Stimulated activated naive B cell treated with anti-CD40 and anti-IgM and Interleukin-4, amounts not matched to agents 10 μg/mL and 1 μg/mL and 100 μg/mL, for 72 hours (primary cell): ENCODE results near the gene PTPN9.
"Not testable (repeated sequence)": the region's sequence is repeated elsewhere in the genome, so short reads cannot be mapped to it uniquely, and the experiment has no call there.

ENCODE experiments used
- ATAC-seq, 2 donors: fragments of 150-1000 bp; cut with Tn5 transposase; replicated peaks; 2 replicates each; pipeline ENCODE4 v1.10.0; 2021; ENCODE audit warnings: moderate library complexity in 1 of 2
- DNase-seq: peaks from one replicate; pipeline ENCODE4 v3.0.0; 2021
- H3K27ac Mint-ChIP-seq: one replicate; pipeline ENCODE4 v1.8.0; 2022; ENCODE audit warnings: mild to moderate bottlenecking, mixed read lengths
- H3K27me3 Mint-ChIP-seq, 2 donors: one replicate each; pipeline ENCODE4 v1.8.0; 2022; ENCODE audit warnings: mixed read lengths in 2 of 2
- H3K36me3 Mint-ChIP-seq, 2 donors: one replicate each; pipeline ENCODE4 v1.8.0; 2022; ENCODE audit warnings: mixed read lengths in 2 of 2, mild to moderate bottlenecking in 1 of 2
- H3K4me1 Mint-ChIP-seq, 2 donors: one replicate each; pipeline ENCODE4 v1.8.0; 2022; ENCODE audit warnings: mixed read lengths in 2 of 2, mild to moderate bottlenecking in 1 of 2
- H3K4me3 Mint-ChIP-seq, 2 donors: one replicate each; pipeline ENCODE4 v1.8.0; 2022; ENCODE audit warnings: mild to moderate bottlenecking in 2 of 2, mixed read lengths in 2 of 2, moderate library complexity in 1 of 2
- H3K9me3 Mint-ChIP-seq, 2 donors: one replicate each; pipeline ENCODE4 v1.8.0; 2022; ENCODE audit warnings: mixed read lengths in 2 of 2, mild to moderate bottlenecking in 1 of 2

PTPN9 gene

GRCh38 chr15:75450307-75451201 is 128.6 kb downstream of the PTPN9 start:
- peaks cover 16 to 25% of the 10 kb centered on the region in 2 donors for H3K36me3 Mint-ChIP-seq
- no peaks in the 10 kb centered on the region for H3K9me3 Mint-ChIP-seq
- peak; percentile 93 for DNase-seq
- H3K4me1 Mint-ChIP-seq: peaks cover 25 to 66% of the 10 kb centered on the region in 2 donors
- peak overlapping the region; percentile 97 to 98 for H3K4me3 Mint-ChIP-seq
- H3K27ac Mint-ChIP-seq: peak overlapping the region; percentile 100
- peak; percentile 41 to 48 for ATAC-seq
- no peaks in the 10 kb centered on the region for H3K27me3 Mint-ChIP-seq

- peaks cover 25 to 66% of the 10 kb centered on the region in 2 donors for H3K4me1 Mint-ChIP-seq
These were observed 129.4 kb downstream of the PTPN9 start for GRCh38 chr15:75449585-75450306.

DNA sequence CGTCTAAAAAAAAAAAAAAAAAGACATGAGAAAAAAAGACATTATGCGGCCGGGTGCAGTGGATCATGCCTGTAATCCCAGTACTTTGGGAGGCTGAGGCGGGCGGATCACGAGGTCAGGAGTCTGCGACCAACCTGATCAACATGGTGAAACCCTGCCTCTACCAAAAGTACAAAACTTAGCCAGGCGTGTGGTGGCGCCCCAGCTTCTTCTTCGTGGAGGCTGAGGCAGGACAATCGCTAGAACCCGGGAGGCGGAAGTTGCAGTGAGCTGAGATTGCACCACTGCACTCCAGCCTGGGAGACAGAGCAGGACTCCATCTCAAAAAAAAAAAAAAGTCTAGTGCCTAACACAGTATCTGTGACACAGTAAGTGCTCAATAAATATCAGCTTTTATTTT is 130.9 kb downstream of the PTPN9 start:
- H3K36me3 Mint-ChIP-seq: peaks cover 11 to 23% of the 10 kb centered on the region in 2 donors
- H3K4me3 Mint-ChIP-seq, H3K9me3 Mint-ChIP-seq, H3K27ac Mint-ChIP-seq, DNase-seq, ATAC-seq, H3K27me3 Mint-ChIP-seq: not testable (repeated sequence)
- peaks cover 26 to 67% of the 10 kb centered on the region in 2 donors for H3K4me1 Mint-ChIP-seq

More at GRCh38 chr15:75449585-75450306, 129.4 kb downstream of the PTPN9 start:
- Mint-ChIP-seq H3K36me3 (peaks cover 12 to 23% of the 10 kb centered on the region in 2 donors), H3K4me3 (peak overlapping the region; percentile 97 to 98), H3K9me3 (no peaks in the 10 kb centered on the region), H3K27me3 (no peaks in the 10 kb centered on the region), H3K27ac (no peak overlapping the region)
- no peak for DNase-seq
- ATAC-seq: no peak

GRCh38 chr15:75446151-75446550 is 133.0 kb downstream of the PTPN9 start:
- Mint-ChIP-seq H3K4me1 (peaks cover 26 to 55% of the 10 kb centered on the region in 2 donors), H3K27ac (peak overlapping the region; percentile 56), H3K4me3 (no peak overlapping the region), H3K27me3 (no peaks in the 10 kb centered on the region), H3K9me3 (no peaks in the 10 kb centered on the region), H3K36me3 (peaks cover 9 to 23% of the 10 kb centered on the region in 2 donors)
- ATAC-seq: no peak
- no peak for DNase-seq

DNA sequence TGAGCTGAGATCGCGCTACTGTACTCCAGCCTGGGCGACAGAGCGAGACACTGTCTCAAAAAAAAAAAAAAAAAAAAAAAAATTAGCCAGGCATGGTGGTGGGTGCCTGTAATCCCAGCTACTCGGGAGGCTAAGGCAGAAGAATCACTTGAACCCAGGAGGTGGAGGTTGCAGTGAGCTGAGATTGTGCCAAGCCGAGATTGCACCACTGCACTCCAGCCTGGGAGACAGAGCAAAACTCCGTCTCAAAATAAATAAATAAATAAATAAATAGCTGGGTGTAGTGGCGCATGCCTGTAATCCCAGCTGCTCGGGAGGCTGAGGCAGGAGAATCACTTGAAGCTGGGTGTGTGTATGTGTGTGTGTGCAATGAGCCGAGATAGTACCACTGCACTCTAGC is 133.8 kb downstream of the PTPN9 start:
- Mint-ChIP-seq H3K4me1 (peaks cover 23 to 51% of the 10 kb centered on the region in 2 donors), H3K36me3 (peaks cover 11 to 23% of the 10 kb centered on the region in 2 donors)
- not testable (repeated sequence) for H3K27me3 Mint-ChIP-seq, H3K4me3 Mint-ChIP-seq, DNase-seq, H3K27ac Mint-ChIP-seq, ATAC-seq, H3K9me3 Mint-ChIP-seq

GRCh38 chr15:75443972-75444453 is 135.1 kb downstream of the PTPN9 start:
- H3K9me3 Mint-ChIP-seq, ATAC-seq, H3K4me3 Mint-ChIP-seq, DNase-seq, H3K27me3 Mint-ChIP-seq, H3K27ac Mint-ChIP-seq: not testable (repeated sequence)
- Mint-ChIP-seq H3K4me1 (peaks cover 21 to 39% of the 10 kb centered on the region in 2 donors), H3K36me3 (peaks cover 12 to 28% of the 10 kb centered on the region in 2 donors)

GRCh38 chr15:75437721-75438120 is 141.4 kb downstream of the PTPN9 start:
- Mint-ChIP-seq H3K27ac (peak overlapping the region; percentile 47), H3K9me3 (no peaks in the 10 kb centered on the region), H3K27me3 (no peaks in the 10 kb centered on the region), H3K36me3 (peaks cover 26 to 46% of the 10 kb centered on the region in 2 donors), H3K4me3 (no peak overlapping the region), H3K4me1 (peaks cover 24 to 40% of the 10 kb centered on the region in 2 donors)
- DNase-seq (no peak), ATAC-seq (no peak)

GRCh38 chr15:75436881-75437280 is 142.2 kb downstream of the PTPN9 start:
- no peaks in the 10 kb centered on the region for H3K9me3 Mint-ChIP-seq
- peak overlapping the region; percentile 77 for H3K27ac Mint-ChIP-seq
- no peak overlapping the region for H3K4me3 Mint-ChIP-seq
- peaks cover 24 to 40% of the 10 kb centered on the region in 2 donors for H3K4me1 Mint-ChIP-seq
- DNase-seq (no peak), ATAC-seq (no peak)
- no peaks in the 10 kb centered on the region for H3K27me3 Mint-ChIP-seq
- peaks cover 26 to 46% of the 10 kb centered on the region in 2 donors for H3K36me3 Mint-ChIP-seq

- no peak overlapping the region for H3K27ac Mint-ChIP-seq
- H3K4me3 Mint-ChIP-seq: no peak overlapping the region
These were observed 147.4 kb downstream of the PTPN9 start for GRCh38 chr15:75431682-75432081.

GRCh38 chr15:75431270-75431669 is 147.8 kb downstream of the PTPN9 start:
- Mint-ChIP-seq H3K36me3 (peaks cover 21 to 40% of the 10 kb centered on the region in 2 donors), H3K27me3 (no peaks in the 10 kb centered on the region), H3K27ac (no peak overlapping the region), H3K9me3 (no peaks in the 10 kb centered on the region), H3K4me3 (no peak overlapping the region), H3K4me1 (peaks cover 13 to 34% of the 10 kb centered on the region in 2 donors)
- ATAC-seq (no peak), DNase-seq (no peak)

More at GRCh38 chr15:75431682-75432081, 147.4 kb downstream of the PTPN9 start:
- H3K9me3 Mint-ChIP-seq: no peaks in the 10 kb centered on the region
- no peak for ATAC-seq
- no peaks in the 10 kb centered on the region for H3K27me3 Mint-ChIP-seq
- peaks cover 21 to 40% of the 10 kb centered on the region in 2 donors for H3K36me3 Mint-ChIP-seq
- no peak for DNase-seq
- H3K4me1 Mint-ChIP-seq: peaks cover 14 to 38% of the 10 kb centered on the region in 2 donors

- DNase-seq (no peak), ATAC-seq (no peak)
- Mint-ChIP-seq H3K4me3 (no peak overlapping the region), H3K27ac (no peak overlapping the region), H3K4me1 (peaks cover 9 to 30% of the 10 kb centered on the region in 2 donors), H3K9me3 (no peaks in the 10 kb centered on the region), H3K36me3 (peaks cover 14 to 37% of the 10 kb centered on the region in 2 donors), H3K27me3 (no peaks in the 10 kb centered on the region)
These were observed 148.9 kb downstream of the PTPN9 start for GRCh38 chr15:75430259-75430658.

DNA sequence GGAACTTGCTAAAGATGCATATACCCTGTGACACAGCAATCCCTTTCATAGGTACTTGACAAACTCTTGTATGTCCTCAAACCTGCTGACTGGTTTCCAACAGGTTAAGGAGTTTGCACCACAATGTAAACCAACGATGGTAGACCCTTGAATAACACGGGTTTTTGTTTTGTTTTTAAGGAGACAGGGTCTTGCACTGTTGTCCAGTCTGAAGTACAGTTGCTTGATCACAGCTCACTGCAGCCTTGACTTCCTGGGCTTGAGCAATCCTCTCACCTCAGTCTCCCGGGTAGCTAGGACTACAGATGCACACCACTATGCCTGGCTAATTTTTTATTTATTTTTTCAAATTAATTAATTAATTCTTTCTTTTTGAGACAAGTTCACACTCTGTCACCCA is 151.0 kb downstream of the PTPN9 start:
- DNase-seq (no peak), ATAC-seq (no peak)
- Mint-ChIP-seq H3K27me3 (no peaks in the 10 kb centered on the region), H3K4me3 (no peak overlapping the region), H3K27ac (no peak overlapping the region), H3K36me3 (peaks cover 12 to 29% of the 10 kb centered on the region in 2 donors), H3K9me3 (no peaks in the 10 kb centered on the region), H3K4me1 (peaks cover 2 to 20% of the 10 kb centered on the region in 2 donors)

DNA sequence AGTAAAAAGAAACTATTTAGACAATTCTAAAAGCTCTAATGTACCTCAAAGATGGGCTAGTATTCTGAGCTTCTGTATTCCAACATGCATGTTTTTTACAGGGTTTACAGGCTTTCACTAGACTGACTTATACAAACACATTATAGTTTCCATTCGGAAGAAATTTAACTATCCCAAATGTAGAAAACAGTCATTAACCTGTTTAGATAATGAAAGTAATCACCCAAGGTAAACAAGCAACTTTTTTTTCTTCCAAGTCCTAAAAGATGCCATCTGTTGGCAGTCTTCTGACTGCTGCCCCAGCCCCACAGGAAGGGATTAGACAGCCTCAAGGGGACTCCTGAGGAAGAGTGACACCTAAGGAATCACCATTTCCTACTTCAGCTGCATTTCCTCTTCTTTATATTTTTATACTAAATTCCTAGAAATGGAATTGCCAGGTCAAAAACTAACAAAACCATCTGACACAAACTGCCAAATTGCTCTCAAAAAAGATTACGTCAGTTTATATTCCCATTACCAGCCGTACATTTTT is 153.1 kb downstream of the PTPN9 start:
- no peak overlapping the region for H3K27ac Mint-ChIP-seq
- H3K27me3 Mint-ChIP-seq: no peaks in the 10 kb centered on the region
- H3K9me3 Mint-ChIP-seq: no peaks in the 10 kb centered on the region
- H3K4me3 Mint-ChIP-seq: no peak overlapping the region
- peaks cover 20 to 39% of the 10 kb centered on the region in 2 donors for H3K36me3 Mint-ChIP-seq
- ATAC-seq: no peak
- no peak for DNase-seq
- H3K4me1 Mint-ChIP-seq: peaks cover 3 to 16% of the 10 kb centered on the region in 2 donors

DNA sequence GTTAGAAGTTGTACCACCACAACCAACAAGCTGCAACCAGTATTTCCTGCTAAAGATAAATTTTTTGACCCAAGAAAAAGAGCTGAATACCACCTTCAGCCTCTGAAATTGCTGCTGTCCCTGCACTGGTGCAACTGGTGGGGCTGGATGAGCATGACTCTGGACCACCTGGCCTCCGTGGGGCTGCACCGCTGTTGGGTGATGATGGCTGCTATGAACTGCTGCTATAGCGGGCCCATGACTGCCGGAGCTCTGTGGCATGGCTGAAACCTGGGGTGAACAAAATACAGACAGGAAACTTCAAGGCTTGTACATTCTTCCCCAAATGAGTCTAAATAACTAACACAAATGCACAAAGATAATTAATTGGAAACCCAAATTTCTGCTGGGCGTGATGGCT is 156.6 kb downstream of the PTPN9 start:
- Mint-ChIP-seq H3K4me3 (no peak overlapping the region), H3K27ac (no peak overlapping the region), H3K9me3 (no peaks in the 10 kb centered on the region), H3K27me3 (no peaks in the 10 kb centered on the region), H3K4me1 (peaks cover 2 to 5% of the 10 kb centered on the region in 2 donors), H3K36me3 (peaks cover 19 to 22% of the 10 kb centered on the region in 2 donors)
- DNase-seq (no peak), ATAC-seq (no peak)
